ENCODE results near the gene ELFN1. TPM values are rescaled to one million over a fixed set of nuclear protein-coding genes. Genes with fewer than 3 reads are reported as not detected.

The ELFN1 gene
- polyA plus RNA-seq, 1 of the 3 experiments (the other 2 are of a cell fraction): 0.05 TPM

DNA sequence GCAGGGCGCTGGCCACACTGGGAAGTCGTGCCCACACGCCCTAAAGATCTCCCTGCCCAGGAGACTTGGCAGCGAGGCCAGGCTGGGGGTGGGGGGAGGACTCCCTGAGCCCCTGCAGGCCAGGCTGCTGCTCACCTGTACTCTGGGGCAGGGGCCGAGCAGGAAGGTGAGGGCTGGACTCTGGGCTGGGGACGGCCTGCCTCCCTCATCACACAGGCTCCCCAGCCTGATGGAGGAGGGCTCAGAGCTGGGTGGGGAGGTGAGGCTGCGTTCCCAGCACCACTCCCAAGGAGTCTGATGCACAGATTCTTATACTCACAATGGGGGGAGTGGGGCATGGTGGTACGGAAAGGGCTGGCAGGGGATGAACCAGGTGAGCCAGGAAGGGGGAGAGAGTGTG is 71.2 kb downstream of the ELFN1 start:
- H3K27ac ChIP-seq (ENCODE audit: low read depth in 2 of 2, low read length in 1 of 2): no peak overlapping the region; a peak in 1 of 4 replicates
- 0 out of 2 replicates have a peak, but pooled peaks cover 11% of the 10 kb centered on the region for H3K27me3 ChIP-seq (ENCODE audit: insufficient read depth)
- no peak overlapping the region for H3K4me3 ChIP-seq (ENCODE audit: low read depth in 2 of 2, low read length in 1 of 2)
- WGBS (ENCODE audit: low lambda C conversion rate): 57% methylated on average over 7 of the region's 8 CpGs
- no peak overlapping the region for H3K4me2 ChIP-seq
- no peaks in the 10 kb centered on the region for H3K79me2 ChIP-seq (ENCODE audit: insufficient read depth)
- TF ChIP-seq SMC3 (IDR thresholded peaks at IDR 0.05; ENCODE audit: low read depth, low read length) (no peak), POLR2AphosphoS5 (IDR thresholded peaks at IDR 0.05; ENCODE audit: low read depth, low read length) (no peak), EP300 (IDR thresholded peaks at IDR 0.05; ENCODE audit: borderline replicate concordance in 1 of 2, low read depth in 1 of 2, low read length in 1 of 2) (no peak), GATA2 (CRISPR knock-in tag; IDR thresholded peaks at IDR 0.05) (no peak), TAF1 (IDR thresholded peaks at IDR 0.05; ENCODE audit: borderline replicate concordance, low read depth, low read length) (no peak), FOXM1 (IDR thresholded peaks at IDR 0.05; ENCODE audit: low read depth) (no peak), NRF1 (IDR thresholded peaks at IDR 0.05; ENCODE audit: low read depth, low read length) (no peak), ELF1 (IDR thresholded peaks at IDR 0.05) (no peak), NFIC (IDR thresholded peaks at IDR 0.05; ENCODE audit: borderline replicate concordance) (no peak), MXI1 (IDR thresholded peaks at IDR 0.05; ENCODE audit: low read depth, low read length) (no peak), FOXJ3 (CRISPR knock-in tag; IDR thresholded peaks at IDR 0.05) (no peak), MEF2A (IDR thresholded peaks at IDR 0.05; ENCODE audit: borderline replicate concordance, low read depth) (no peak), USF2 (IDR thresholded peaks at IDR 0.05; ENCODE audit: borderline replicate concordance, low read depth, low read length) (no peak), EZH2phosphoT487 (IDR thresholded peaks at IDR 0.05; ENCODE audit: borderline replicate concordance, low read depth) (no peak), TEAD4 (IDR thresholded peaks at IDR 0.05; ENCODE audit: borderline replicate concordance, insufficient read depth) (no peak), MAX (IDR thresholded peaks at IDR 0.05; ENCODE audit: low read depth) (no peak)
- TF ChIP-seq, protein P1, sequence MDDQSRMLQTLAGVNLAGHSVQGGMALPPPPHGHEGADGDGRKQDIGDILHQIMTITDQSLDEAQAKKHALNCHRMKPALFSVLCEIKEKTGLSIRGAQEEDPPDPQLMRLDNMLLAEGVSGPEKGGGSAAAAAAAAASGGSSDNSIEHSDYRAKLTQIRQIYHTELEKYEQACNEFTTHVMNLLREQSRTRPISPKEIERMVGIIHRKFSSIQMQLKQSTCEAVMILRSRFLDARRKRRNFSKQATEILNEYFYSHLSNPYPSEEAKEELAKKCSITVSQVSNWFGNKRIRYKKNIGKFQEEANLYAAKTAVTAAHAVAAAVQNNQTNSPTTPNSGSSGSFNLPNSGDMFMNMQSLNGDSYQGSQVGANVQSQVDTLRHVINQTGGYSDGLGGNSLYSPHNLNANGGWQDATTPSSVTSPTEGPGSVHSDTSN (IDR thresholded peaks at IDR 0.05): no peak
- POLR2A ChIA-PET: interaction anchor here (0.7 kb wide), 1 partner anchor 16 kb away, joined by 6 read pairs; no protein-coding TSS in a partner anchor
- no peak overlapping the region for H2AFZ ChIP-seq (ENCODE audit: low read depth)
- H3K9me2 ChIP-seq: no peaks in the 10 kb centered on the region
- no peak for DNase-seq
- H3K4me1 ChIP-seq (ENCODE audit: control insufficient read depth in 1 of 2, insufficient read depth in 2 of 2, low read depth in 1 of 2, low read length in 1 of 2): peaks cover 0 to 30% of the 10 kb centered on the region in 2 experiments; a peak in 1 of 4 replicates
- CTCF ChIA-PET: interaction anchor here (1.5 kb wide), 1 partner anchor 12 kb away, joined by 3 read pairs; no protein-coding TSS in a partner anchor
- no peaks in the 10 kb centered on the region for H3F3A ChIP-seq (replicated peaks; ENCODE audit: insufficient read depth)
- H3K9me3 ChIP-seq: no peaks in the 10 kb centered on the region
- no peak overlapping the region for H3K9ac ChIP-seq
- no peaks in the 10 kb centered on the region for H4K20me1 ChIP-seq (ENCODE audit: insufficient read depth)
- H3K36me3 ChIP-seq (replicated peaks in 1 of 2; ENCODE audit: control insufficient read depth in 1 of 2, insufficient read depth in 2 of 2, low read length in 1 of 2): no peaks in the 10 kb centered on the region
